DMS153 treated with DMSO at 0.1 percent for 48 hours (cell line): ENCODE measurements around the gene CPXM2.

Experiments used
- DNase-seq: peaks from one replicate; lab custom pipeline; 2025; ENCODE audit not compliant: unreplicated experiment; lab: John Stamatoyannopoulos, UW

The CPXM2 gene

GRCh38 chr10:123870260-123870659 lies 21.3 kb downstream of the CPXM2 start:
- DNase-seq: no peak

- DNase-seq: no peak
Measured at GRCh38 chr10:123869020-123869414, 22.6 kb downstream of the CPXM2 start.

GRCh38 chr10:123868038-123869019 lies 23.3 kb downstream of the CPXM2 start:
- DNase-seq: peak; percentile 47

GRCh38 chr10:123865880-123866279 lies 25.7 kb downstream of the CPXM2 start:
- no peak for DNase-seq

- no peak for DNase-seq
Measured at GRCh38 chr10:123865350-123865749, 26.3 kb downstream of the CPXM2 start.

GRCh38 chr10:123864923-123865322 lies 26.7 kb downstream of the CPXM2 start:
- no peak for DNase-seq

GRCh38 chr10:123863721-123864482 lies 27.7 kb downstream of the CPXM2 start:
- DNase-seq: no peak

GRCh38 chr10:123863183-123863575 lies 28.4 kb downstream of the CPXM2 start:
- DNase-seq: no peak

- no peak for DNase-seq
Measured at GRCh38 chr10:123862421-123863182, 29.0 kb downstream of the CPXM2 start.

GRCh38 chr10:123860856-123861255 lies 30.8 kb downstream of the CPXM2 start:
- DNase-seq: no peak

GRCh38 chr10:123860209-123860608 lies 31.4 kb downstream of the CPXM2 start:
- no peak for DNase-seq

- no peak for DNase-seq
Measured at GRCh38 chr10:123859653-123860050, 32.0 kb downstream of the CPXM2 start.

- no peak for DNase-seq
Measured at GRCh38 chr10:123858907-123859652, 32.5 kb downstream of the CPXM2 start.

GRCh38 chr10:123858077-123858681 lies 33.4 kb downstream of the CPXM2 start:
- DNase-seq: no peak

GRCh38 chr10:123857616-123858015 lies 34.0 kb downstream of the CPXM2 start:
- DNase-seq: no peak

GRCh38 chr10:123855008-123855684 lies 36.5 kb downstream of the CPXM2 start:
- no peak for DNase-seq

GRCh38 chr10:123854498-123854897 lies 37.1 kb downstream of the CPXM2 start:
- DNase-seq: no peak

GRCh38 chr10:123854003-123854402 lies 37.6 kb downstream of the CPXM2 start:
- DNase-seq: no peak

GRCh38 chr10:123852411-123852951 lies 39.1 kb downstream of the CPXM2 start:
- no peak for DNase-seq
